ENCODE data around the gene RGS7.

The RGS7 gene

DNA sequence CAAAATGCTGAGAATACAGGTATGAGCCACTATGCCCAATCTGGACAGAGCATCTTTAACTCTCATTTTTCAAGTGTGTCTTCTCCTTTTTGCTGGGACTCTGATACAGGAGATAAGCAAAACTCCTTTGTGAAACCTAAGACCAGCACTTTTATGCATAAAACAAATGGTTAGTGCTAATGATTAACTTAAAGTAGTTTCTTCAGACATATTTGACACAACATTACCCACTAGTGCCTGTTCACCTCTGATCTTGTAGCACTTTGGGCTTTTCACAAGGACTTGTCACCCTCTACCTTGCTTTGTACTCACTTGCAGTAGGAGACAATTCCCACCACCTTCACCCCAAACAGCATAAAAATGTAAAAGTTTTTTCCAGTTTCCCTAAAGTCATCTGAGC lies 216.3 kb downstream of the RGS7 start:
- no peak for DNase-seq (ENCODE audit: low read depth, low spot score)
- H3K4me3 ChIP-seq (ENCODE audit: low read depth, low read length), result no peak overlapping the region
- ChIA-PET POLR2A (no interaction called here), CTCF (no interaction called here)
- TF ChIP-seq CTCF (IDR thresholded peaks at IDR 0.05; ENCODE audit: insufficient read depth, low read length, missing control alignments), result no peak

GRCh38 chr1:241139047-241139446 lies 218.0 kb downstream of the RGS7 start:
- ChIA-PET POLR2A (no interaction called here), CTCF (no interaction called here)
- TF ChIP-seq CTCF (IDR thresholded peaks at IDR 0.05; ENCODE audit: insufficient read depth, low read length, missing control alignments), result no peak
- no peak for DNase-seq (ENCODE audit: low read depth, low spot score)
- no peak overlapping the region for H3K4me3 ChIP-seq (ENCODE audit: low read depth, low read length)

DNA sequence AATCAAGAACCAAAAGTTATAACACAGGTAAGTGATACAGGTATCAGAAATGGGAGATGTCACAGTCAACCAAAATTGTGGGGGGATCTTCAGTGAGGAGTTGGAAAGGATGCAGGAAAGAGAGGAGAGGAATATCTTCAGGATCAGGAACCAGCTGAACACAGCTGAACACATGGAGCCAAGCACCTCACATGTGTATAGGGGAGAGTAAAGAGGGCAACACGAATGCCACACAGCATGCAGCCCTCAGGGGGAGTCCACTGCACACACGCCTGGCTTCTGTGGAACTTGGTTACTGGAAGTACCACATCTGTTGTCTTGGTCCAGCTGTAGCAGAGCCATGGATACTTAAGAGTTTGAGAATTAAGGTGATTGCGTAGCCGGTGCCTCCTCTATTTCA lies 218.8 kb downstream of the RGS7 start:
- POLR2A ChIA-PET, result no interaction called here
- no peak for TF ChIP-seq CTCF (IDR thresholded peaks at IDR 0.05; ENCODE audit: insufficient read depth, low read length, missing control alignments)
- no peak overlapping the region for H3K4me3 ChIP-seq (ENCODE audit: low read depth, low read length)
- no peak for DNase-seq (ENCODE audit: low read depth, low spot score)
- CTCF ChIA-PET, result no interaction called here

GRCh38 chr1:241136389-241136788 lies 220.6 kb downstream of the RGS7 start:
- POLR2A ChIA-PET, result no interaction called here
- DNase-seq (ENCODE audit: low read depth, low spot score), result no peak
- CTCF ChIA-PET, result no interaction called here
- no peak overlapping the region for H3K4me3 ChIP-seq (ENCODE audit: low read depth, low read length)
- TF ChIP-seq CTCF (IDR thresholded peaks at IDR 0.05; ENCODE audit: insufficient read depth, low read length, missing control alignments), result no peak

GRCh38 chr1:241131636-241132194 lies 225.3 kb downstream of the RGS7 start:
- DNase-seq (ENCODE audit: low read depth, low spot score), result no peak
- ChIA-PET CTCF (no interaction called here), POLR2A (no interaction called here)
- no peak overlapping the region for H3K4me3 ChIP-seq (ENCODE audit: low read depth, low read length)
- no peak for TF ChIP-seq CTCF (IDR thresholded peaks at IDR 0.05; ENCODE audit: insufficient read depth, low read length, missing control alignments)

- TF ChIP-seq CTCF (IDR thresholded peaks at IDR 0.05; ENCODE audit: insufficient read depth, low read length, missing control alignments), result no peak
- no peak overlapping the region for H3K4me3 ChIP-seq (ENCODE audit: low read depth, low read length)
- CTCF ChIA-PET, result no interaction called here
- no peak for DNase-seq (ENCODE audit: low read depth, low spot score)
- POLR2A ChIA-PET, result no interaction called here
These were observed 226.1 kb downstream of the RGS7 start for GRCh38 chr1:241130881-241131280.

Measured in AG04449 (cell line).